H1 (cell line): ENCODE data around the gene JMJD1C. TPM values are rescaled to one million over a fixed set of nuclear protein-coding genes. Genes with fewer than 3 reads are reported as not detected.

ENCODE experiments used
- CTCF ChIA-PET: fragments of 300-600 bp; sonication (Branson Sonifier 250); formaldehyde crosslinking; loops from one replicate; lab custom pipeline; 2021; ENCODE audit not compliant: partially characterized antibody; lab: Charles Lee
- POLR2A ChIA-PET: fragments of 300-600 bp; sonication (Branson Sonifier 250); formaldehyde crosslinking; loops from one replicate; lab custom pipeline; 2021; ENCODE audit warnings: inconsistent platforms; ENCODE audit not compliant: partially characterized antibody; lab: Charles Lee
- DNase-seq, 2 experiments: peaks; one replicate each; pipeline versions ENCODE4 v3.0.0 to v3.0.0-alpha.2; 2010 to 2022; ENCODE audit warnings: low spot score in 2 of 2, low read depth in 1 of 2, mixed read lengths in 1 of 2
- FAIRE-seq: peaks from 2 replicates; lab custom pipeline; 2011; peaks lifted over from hg19 to GRCh38; lab: Jason Lieb, UNC
- H2AFZ ChIP-seq: 2 replicates; pipeline ENCODE4 v1.8.1; 2012; ENCODE audit warnings: low read length, inconsistent platforms
- H2AK5ac ChIP-seq: 2 replicates; pipeline ENCODE4 v1.6.1; 2013; ENCODE audit warnings: low read depth, low read length
- H2BK120ac ChIP-seq: replicated peaks from 2 replicates; pipeline ENCODE3; 2013; ENCODE audit warnings: low read depth, low read length, inconsistent platforms
- H2BK12ac ChIP-seq: 2 replicates; pipeline ENCODE4 v1.6.1; 2013; ENCODE audit warnings: low read depth, low read length
- H2BK15ac ChIP-seq: 2 replicates; pipeline ENCODE4 v1.6.1; 2013; ENCODE audit warnings: low read length
- H2BK20ac ChIP-seq: 2 replicates; pipeline ENCODE4 v1.6.1; 2013; ENCODE audit warnings: low read length
- H2BK5ac ChIP-seq: 2 replicates; pipeline ENCODE4 v1.6.1; 2013; ENCODE audit warnings: low read depth, low read length
- H3K14ac ChIP-seq: 2 replicates; pipeline ENCODE4 v1.6.1; 2013; ENCODE audit warnings: inconsistent platforms; ENCODE audit not compliant: insufficient read length
- H3K18ac ChIP-seq: 2 replicates; pipeline ENCODE4 v1.6.1; 2013; ENCODE audit warnings: low read length; ENCODE audit errors: extremely low read depth
- H3K23ac ChIP-seq: 2 replicates; pipeline ENCODE4 v1.6.1; 2013; ENCODE audit warnings: inconsistent platforms; ENCODE audit not compliant: insufficient read length
- H3K23me2 ChIP-seq: 2 replicates; pipeline ENCODE4 v1.6.1; 2013; ENCODE audit warnings: low read depth, low read length
- H3K27ac ChIP-seq: 2 replicates; pipeline ENCODE4 v1.6.1; 2011; ENCODE audit warnings: low read depth, low read length, inconsistent platforms
- H3K27me3 ChIP-seq, 4 experiments: replicated peaks in 1 of 4; 1 replicate in 1 of 4; 2 replicates in 3 of 4; pipeline versions ENCODE4 v1.6.1 to v1.8.1; 2011 to 2013; ENCODE audit warnings: low read length in 3 of 4, mild to moderate bottlenecking in 3 of 4, inconsistent platforms in 2 of 4, mixed read lengths in 2 of 4, moderate library complexity in 1 of 4; ENCODE audit not compliant: control insufficient read depth in 3 of 4, insufficient read depth in 3 of 4; ENCODE audit errors: extremely low read depth in 1 of 4
- H3K36me3 ChIP-seq, 4 experiments: 2 replicates each; pipeline versions ENCODE4 v1.6.1 to v1.8.1; 2011 to 2013; ENCODE audit warnings: mild to moderate bottlenecking in 4 of 4, low read length in 3 of 4, moderate library complexity in 2 of 4, control low read depth in 1 of 4, inconsistent platforms in 1 of 4; ENCODE audit not compliant: insufficient read depth in 4 of 4, control insufficient read depth in 2 of 4
- H3K4ac ChIP-seq: replicated peaks from 2 replicates; pipeline ENCODE3; 2013; ENCODE audit warnings: low read length, low read depth, mixed read lengths, inconsistent platforms; ENCODE audit not compliant: insufficient read length
- H3K4me1 ChIP-seq, 4 experiments: replicated peaks in 1 of 4; 1 replicate in 1 of 4; 2 replicates in 3 of 4; pipeline versions ENCODE4 v1.6.1 to v1.8.1; 2011 to 2013; ENCODE audit warnings: low read length in 3 of 4, inconsistent platforms in 2 of 4, mixed read lengths in 1 of 4; ENCODE audit not compliant: insufficient read depth in 4 of 4, control insufficient read depth in 3 of 4
- H3K4me2 ChIP-seq, 2 experiments: 2 replicates each; pipeline versions ENCODE4 v1.6.1 to v1.8.1; 2011 to 2013; ENCODE audit warnings: low read depth in 2 of 2, low read length in 2 of 2, control low read depth in 1 of 2, inconsistent platforms in 1 of 2, mild to moderate bottlenecking in 1 of 2; ENCODE audit not compliant: insufficient read depth in 1 of 2
- H3K4me3 ChIP-seq, 4 experiments: fragments of 200-600, 300-600 bp in 1 of 4; sonication (generic), shearing (Covaris generic), sonication (Bioruptor Twin) in 1 of 4; 2 replicates each; pipeline versions ENCODE4 v1.5.1 to v1.8.1; 2011 to 2016; ENCODE audit warnings: low read length in 4 of 4, low read depth in 3 of 4, control low read depth in 2 of 4, inconsistent platforms in 2 of 4, mild to moderate bottlenecking in 2 of 4, mixed read lengths in 1 of 4, moderate library complexity in 1 of 4; ENCODE audit not compliant: insufficient read depth in 2 of 4; ENCODE audit errors: extremely low read depth in 1 of 4
- H3K56ac ChIP-seq: replicated peaks from 2 replicates; pipeline ENCODE3; 2013; ENCODE audit warnings: low read depth, mild to moderate bottlenecking, mixed read lengths, low read length, inconsistent platforms; ENCODE audit not compliant: insufficient read length
- H3K79me1 ChIP-seq: 2 replicates; pipeline ENCODE4 v1.6.1; 2013; ENCODE audit warnings: low read depth, low read length, control low read depth
- H3K79me2 ChIP-seq, 2 experiments: 2 replicates each; pipeline versions ENCODE4 v1.6.1 to v1.8.1; 2012 to 2013; ENCODE audit warnings: low read length in 2 of 2, mild to moderate bottlenecking in 2 of 2, inconsistent platforms in 1 of 2; ENCODE audit not compliant: insufficient read depth in 2 of 2, control insufficient read depth in 1 of 2
- H3K9ac ChIP-seq, 4 experiments: replicated peaks in 1 of 4; 1 replicate in 1 of 4; 2 replicates in 3 of 4; pipeline versions ENCODE4 v1.6.1 to v1.8.1; 2011 to 2013; ENCODE audit warnings: low read depth in 3 of 4, low read length in 3 of 4, control low read depth in 2 of 4, mild to moderate bottlenecking in 2 of 4, moderate library complexity in 2 of 4, inconsistent platforms in 1 of 4; ENCODE audit errors: extremely low read depth in 1 of 4
- H3K9me3 ChIP-seq, 2 experiments: 2 replicates each; pipeline versions ENCODE4 v1.6.1 to v1.8.1; 2012 to 2013; ENCODE audit warnings: mild to moderate bottlenecking in 2 of 2, moderate library complexity in 2 of 2, control low read depth in 1 of 2, inconsistent platforms in 1 of 2, low read depth in 1 of 2, low read length in 1 of 2, mixed read lengths in 1 of 2; ENCODE audit not compliant: insufficient read depth in 2 of 2
- H4K20me1 ChIP-seq, 2 experiments: replicated peaks in 1 of 2; 2 replicates each; pipeline versions ENCODE3 to v1.8.1; 2011 to 2013; ENCODE audit warnings: inconsistent platforms in 2 of 2, low read length in 2 of 2, mild to moderate bottlenecking in 1 of 2; ENCODE audit not compliant: insufficient read depth in 2 of 2, control insufficient read depth in 1 of 2
- H4K5ac ChIP-seq: 2 replicates; pipeline ENCODE4 v1.6.1; 2013; ENCODE audit warnings: low read length, low read depth, mixed read lengths, inconsistent platforms; ENCODE audit not compliant: insufficient read length
- H4K8ac ChIP-seq: 2 replicates; pipeline ENCODE4 v1.8.0; 2013; ENCODE audit warnings: mild to moderate bottlenecking, moderate library complexity, low read length, inconsistent platforms; ENCODE audit not compliant: insufficient read depth; ENCODE audit errors: extremely low read depth
- H4K91ac ChIP-seq: replicated peaks from 2 replicates; pipeline ENCODE3; 2013; ENCODE audit warnings: low read length, mixed read lengths, inconsistent platforms; ENCODE audit not compliant: insufficient read length
- BACH1 ChIP-seq: IDR thresholded peaks from 2 replicates; pipeline ENCODE4 v1.6.1; 2012; ENCODE audit warnings: low read length, improper control_type of control experiment
- GABPA ChIP-seq: IDR thresholded peaks from 2 replicates; pipeline ENCODE4 v1.6.1; 2011; ENCODE audit warnings: mild to moderate bottlenecking, low read length, moderate library complexity, borderline replicate concordance; ENCODE audit not compliant: insufficient read depth
- KDM1A ChIP-seq: fragments of 200-600, 300-600 bp; sonication (generic); IDR thresholded peaks from 2 replicates; pipeline ENCODE4 v1.7.1; 2016; ENCODE audit warnings: mild to moderate bottlenecking, low read length, borderline replicate concordance
- PHF8 ChIP-seq: fragments of 200-600 bp; sonication (generic); conservative IDR thresholded peaks from 2 replicates; pipeline ENCODE4 v1.7.1; 2012; ENCODE audit warnings: low read depth, mild to moderate bottlenecking, inconsistent platforms, low read length, moderate library complexity
- POLR2AphosphoS5 ChIP-seq: IDR thresholded peaks from 2 replicates; pipeline ENCODE4 v1.6.1; 2011; ENCODE audit warnings: low read depth, low read length
- SIX5 ChIP-seq: IDR thresholded peaks from 2 replicates; pipeline ENCODE4 v1.6.1; 2011; ENCODE audit warnings: mild to moderate bottlenecking, low read depth, low read length
- TAF7 ChIP-seq: optimal IDR thresholded peaks from 2 replicates; pipeline ENCODE3; 2011; ENCODE audit warnings: low read depth, mild to moderate bottlenecking, inconsistent platforms, low read length, moderate library complexity, borderline replicate concordance
- WGBS, 2 experiments: shearing (Covaris generic) in 1 of 2; methylation state at CpG; one replicate each; pipeline versions ENCODE4 v1.1.6 to v1.1.7; 2013 to 2015; ENCODE audit warnings: low lambda C conversion rate in 2 of 2, mixed read lengths in 2 of 2, inconsistent platforms in 1 of 2, low coverage in 1 of 2, missing lambda C conversion rate in 1 of 2; ENCODE audit not compliant: insufficient replicate concordance in 2 of 2, insufficient coverage in 1 of 2, insufficient read length in 1 of 2; ENCODE audit errors: extremely low coverage in 1 of 2, missing lambda C conversion rate in 1 of 2; 5-methylcytosine and 5-hydroxymethylcytosine counted together
- polyA plus RNA-seq, 7 experiments: library from polyadenylated mRNA; depleted of rRNA in 3 of 7; stranded (reverse) in 5 of 7; unstranded in 2 of 7; fragments of >200 nt in 5 of 7; fragments of 200-250 nt in 2 of 7; gene quantifications; 1 replicate in 5 of 7; 2 replicates in 1 of 7; 4 replicates in 1 of 7; pipeline versions ENCODE4 v1.2.1 to v1.2.3, GENCODE V29; 2011 to 2013; ENCODE audit warnings: missing spikeins in 2 of 7, mixed read lengths in 2 of 7
- total RNA-seq: library from RNA; stranded (reverse); fragmentation: NEBNext Ultra II Directional; extraction: Animal tissue kit (Norgen Biotek cat#: 25700); gene quantifications from 2 replicates; pipeline ENCODE4 v1.2.1, GENCODE V29; 2021
- TF ChIP-seq, protein P1 (sequence below): IDR thresholded peaks from 2 replicates; pipeline ENCODE4 v1.6.1; 2011; ENCODE audit warnings: low read depth, mild to moderate bottlenecking, low read length; ENCODE audit not compliant: insufficient read depth
- TF ChIP-seq, protein P2 (sequence below): IDR thresholded peaks from 2 replicates; pipeline ENCODE4 v1.6.1; 2011; ENCODE audit warnings: low read length, improper control_type of control experiment

The JMJD1C gene
- total and polyA plus RNA-seq, 2 of the 8 experiments (the other 6 are each of a cell fraction or from before 2014, with no cell fraction given) = 54.5 to 210 TPM

DNA sequence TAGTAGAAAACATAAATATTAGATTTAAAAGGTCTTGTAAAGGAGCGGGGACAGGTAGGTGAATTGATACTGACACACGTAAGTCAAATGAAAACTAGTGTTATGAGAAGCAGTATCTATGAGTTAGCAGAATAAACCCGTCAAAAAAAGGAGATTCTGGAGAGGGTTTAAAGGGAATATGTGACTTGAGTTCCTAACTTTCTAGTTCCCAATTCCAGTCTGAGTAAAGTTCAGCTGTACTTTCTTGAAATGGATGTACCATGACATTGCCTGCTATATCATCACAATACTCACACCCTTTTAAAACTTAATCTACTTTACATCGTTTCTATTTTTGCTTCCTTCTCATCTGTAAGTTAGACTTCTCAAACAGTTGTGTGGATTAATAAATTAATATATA is 210.5 kb downstream of the JMJD1C start:
- Histone ChIP-seq H2BK20ac (no peak overlapping the region), H3K23ac (no peak overlapping the region), H3K14ac (no peak overlapping the region), H3K4me2 (0 out of 4 replicates have a peak overlapping the region, but pooled peaks of 1 of the 2 experiments have one; percentile 12), H4K5ac (no peak overlapping the region), H3K4ac (no peak overlapping the region), H3K79me2 (peaks cover 56 to 100% of the 10 kb centered on the region in 2 experiments), H3K79me1 (no peaks in the 10 kb centered on the region; the same call in 1 of the 2 replicates), H3K27ac (no peak overlapping the region), H3K56ac (no peak overlapping the region), H2AK5ac (no peak overlapping the region), H2BK120ac (no peak overlapping the region), H3K4me1 (peaks cover 0 to 6% (median under 1%) of the 10 kb centered on the region in 4 experiments; a peak in 2 of 7 replicates), H2BK12ac (no peak overlapping the region), H3K9ac (no peak overlapping the region), H4K20me1 (peaks cover 22 to 49% of the 10 kb centered on the region in 2 experiments), H3K23me2 (0 out of 2 replicates have a peak, but pooled peaks cover 2% of the 10 kb centered on the region), H2AFZ (no peak overlapping the region), H3K36me3 (peaks cover 0 to 42% (median 3%) of the 10 kb centered on the region in 4 experiments; a peak in 5 of 8 replicates), H3K4me3 (no peak overlapping the region), H4K91ac (no peak overlapping the region), H2BK5ac (no peak overlapping the region), H4K8ac (no peak overlapping the region), H3K9me3 (no peaks in the 10 kb centered on the region), H3K18ac (no peak overlapping the region), H3K27me3 (no peaks in the 10 kb centered on the region), H2BK15ac (no peak overlapping the region)
- WGBS, 2 experiments = 86 to 100% methylated on average over 1 to 4 of the region's 4 CpGs
- TF ChIP-seq, protein P1, sequence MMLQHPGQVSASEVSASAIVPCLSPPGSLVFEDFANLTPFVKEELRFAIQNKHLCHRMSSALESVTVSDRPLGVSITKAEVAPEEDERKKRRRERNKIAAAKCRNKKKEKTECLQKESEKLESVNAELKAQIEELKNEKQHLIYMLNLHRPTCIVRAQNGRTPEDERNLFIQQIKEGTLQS = no peak
- TF ChIP-seq PHF8 (no peak), BACH1 (no peak), KDM1A (no peak), GABPA (no peak), POLR2AphosphoS5 (no peak), SIX5 (no peak), TAF7 (no peak)
- TF ChIP-seq, protein P2, sequence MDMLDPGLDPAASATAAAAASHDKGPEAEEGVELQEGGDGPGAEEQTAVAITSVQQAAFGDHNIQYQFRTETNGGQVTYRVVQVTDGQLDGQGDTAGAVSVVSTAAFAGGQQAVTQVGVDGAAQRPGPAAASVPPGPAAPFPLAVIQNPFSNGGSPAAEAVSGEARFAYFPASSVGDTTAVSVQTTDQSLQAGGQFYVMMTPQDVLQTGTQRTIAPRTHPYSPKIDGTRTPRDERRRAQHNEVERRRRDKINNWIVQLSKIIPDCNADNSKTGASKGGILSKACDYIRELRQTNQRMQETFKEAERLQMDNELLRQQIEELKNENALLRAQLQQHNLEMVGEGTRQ = no peak
- ChIA-PET CTCF (interaction anchor here (0.9 to 2.0 kb wide), 3 partner anchors 20 to 372 kb away, joined by 3 to 8 read pairs (median 3); no protein-coding TSS in a partner anchor), POLR2A (interaction anchor here (0.8 to 4.3 kb wide), 4 partner anchors 8 to 69 kb away, joined by 3 to 37 read pairs (median 10); no protein-coding TSS in a partner anchor)
- no peak for FAIRE-seq
- DNase-seq = no peak
